Ishikawa (cell line): ENCODE measurements around the gene NCL.

Experiments used
- RAD21 ChIP-seq: IDR thresholded peaks from 2 replicates; pipeline ENCODE4 v1.6.1; 2012; ENCODE audit warnings: low read depth
- TCF12 ChIP-seq: IDR thresholded peaks from 2 replicates; pipeline ENCODE4 v1.6.1; 2012; ENCODE audit warnings: low read depth
- YY1 ChIP-seq: IDR thresholded peaks from 2 replicates; pipeline ENCODE4 v1.6.1; 2012; ENCODE audit warnings: low read depth
- TF ChIP-seq, protein P1 (sequence below): IDR thresholded peaks from 2 replicates; pipeline ENCODE4 v1.6.1; 2012; ENCODE audit warnings: low read depth, mild to moderate bottlenecking

DNA sequence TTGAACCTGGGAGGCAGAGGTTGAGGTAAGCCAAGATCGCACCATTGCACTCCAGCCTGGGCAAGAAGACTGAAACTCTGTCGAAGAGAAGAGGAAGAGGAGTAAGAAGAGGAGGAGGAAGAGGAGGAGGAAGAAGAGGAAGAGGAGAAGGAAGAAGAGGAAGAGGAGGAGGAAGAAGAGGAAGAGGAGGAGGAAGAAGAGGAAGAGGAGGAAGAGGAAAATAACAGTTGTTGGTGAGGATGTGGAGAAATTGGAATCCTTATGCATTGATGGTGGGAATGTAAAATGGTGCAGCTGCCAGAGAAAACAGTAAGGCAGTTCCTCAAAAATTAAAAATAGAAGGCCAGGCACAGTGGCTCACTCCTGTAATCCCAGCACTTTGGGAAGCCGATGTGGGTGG lies 8.5 kb upstream of the NCL start:
- TF ChIP-seq, protein P1, sequence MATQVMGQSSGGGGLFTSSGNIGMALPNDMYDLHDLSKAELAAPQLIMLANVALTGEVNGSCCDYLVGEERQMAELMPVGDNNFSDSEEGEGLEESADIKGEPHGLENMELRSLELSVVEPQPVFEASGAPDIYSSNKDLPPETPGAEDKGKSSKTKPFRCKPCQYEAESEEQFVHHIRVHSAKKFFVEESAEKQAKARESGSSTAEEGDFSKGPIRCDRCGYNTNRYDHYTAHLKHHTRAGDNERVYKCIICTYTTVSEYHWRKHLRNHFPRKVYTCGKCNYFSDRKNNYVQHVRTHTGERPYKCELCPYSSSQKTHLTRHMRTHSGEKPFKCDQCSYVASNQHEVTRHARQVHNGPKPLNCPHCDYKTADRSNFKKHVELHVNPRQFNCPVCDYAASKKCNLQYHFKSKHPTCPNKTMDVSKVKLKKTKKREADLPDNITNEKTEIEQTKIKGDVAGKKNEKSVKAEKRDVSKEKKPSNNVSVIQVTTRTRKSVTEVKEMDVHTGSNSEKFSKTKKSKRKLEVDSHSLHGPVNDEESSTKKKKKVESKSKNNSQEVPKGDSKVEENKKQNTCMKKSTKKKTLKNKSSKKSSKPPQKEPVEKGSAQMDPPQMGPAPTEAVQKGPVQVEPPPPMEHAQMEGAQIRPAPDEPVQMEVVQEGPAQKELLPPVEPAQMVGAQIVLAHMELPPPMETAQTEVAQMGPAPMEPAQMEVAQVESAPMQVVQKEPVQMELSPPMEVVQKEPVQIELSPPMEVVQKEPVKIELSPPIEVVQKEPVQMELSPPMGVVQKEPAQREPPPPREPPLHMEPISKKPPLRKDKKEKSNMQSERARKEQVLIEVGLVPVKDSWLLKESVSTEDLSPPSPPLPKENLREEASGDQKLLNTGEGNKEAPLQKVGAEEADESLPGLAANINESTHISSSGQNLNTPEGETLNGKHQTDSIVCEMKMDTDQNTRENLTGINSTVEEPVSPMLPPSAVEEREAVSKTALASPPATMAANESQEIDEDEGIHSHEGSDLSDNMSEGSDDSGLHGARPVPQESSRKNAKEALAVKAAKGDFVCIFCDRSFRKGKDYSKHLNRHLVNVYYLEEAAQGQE: no peak
- no peak for TF ChIP-seq RAD21
- TF ChIP-seq YY1: no peak
- no peak for TF ChIP-seq TCF12
